H9 (cell line): ENCODE results near the gene ZNF423. TPM values are rescaled to one million over a fixed set of nuclear protein-coding genes. Genes with fewer than 3 reads are reported as not detected.
A peak's percentile ranks its signal among the peaks of the same experiment; 100 is the strongest.

Experiments
- DNase-seq: peaks from one replicate; pipeline ENCODE4 v3.0.0-alpha.2; 2017
- H2AFZ ChIP-seq: one replicate; pipeline ENCODE4 v1.6.1; 2013; ENCODE audit warnings: mild to moderate bottlenecking, low read length, control low read depth, moderate library complexity
- H2AK5ac ChIP-seq: 2 replicates; pipeline ENCODE4 v1.6.1; 2013; ENCODE audit warnings: low read length, control low read depth, mixed read lengths; ENCODE audit not compliant: insufficient read length
- H2BK120ac ChIP-seq: one replicate; pipeline ENCODE4 v1.6.1; 2013; ENCODE audit warnings: low read depth, mild to moderate bottlenecking, low read length, control low read depth, inconsistent platforms; ENCODE audit not compliant: poor library complexity, severe bottlenecking
- H2BK12ac ChIP-seq: 2 replicates; pipeline ENCODE4 v1.6.1; 2013; ENCODE audit warnings: low read length, control low read depth, mixed read lengths, low read depth; ENCODE audit not compliant: insufficient read length
- H2BK15ac ChIP-seq: 2 replicates; pipeline ENCODE4 v1.6.1; 2013; ENCODE audit warnings: low read depth, low read length, control low read depth
- H2BK20ac ChIP-seq: one replicate; pipeline ENCODE4 v1.6.1; 2013; ENCODE audit warnings: low read depth, mild to moderate bottlenecking, low read length, control low read depth, inconsistent platforms; ENCODE audit not compliant: poor library complexity, severe bottlenecking
- H2BK5ac ChIP-seq: 2 replicates; pipeline ENCODE4 v1.6.1; 2013; ENCODE audit warnings: low read length, control low read depth, mixed read lengths; ENCODE audit not compliant: insufficient read length
- H3K14ac ChIP-seq: 2 replicates; pipeline ENCODE4 v1.6.1; 2013; ENCODE audit warnings: low read length, control low read depth; ENCODE audit not compliant: insufficient read depth
- H3K18ac ChIP-seq: 2 replicates; pipeline ENCODE4 v1.6.1; 2013; ENCODE audit warnings: low read depth, mild to moderate bottlenecking, mixed read lengths, low read length, control low read depth; ENCODE audit not compliant: insufficient read length
- H3K23ac ChIP-seq: 2 replicates; pipeline ENCODE4 v1.6.1; 2013; ENCODE audit warnings: low read length, control low read depth, mixed read lengths, low read depth; ENCODE audit not compliant: insufficient read length
- H3K23me2 ChIP-seq: 2 replicates; pipeline ENCODE4 v1.6.1; 2013; ENCODE audit warnings: low read depth, mild to moderate bottlenecking, mixed read lengths, low read length, control low read depth; ENCODE audit not compliant: insufficient read length, poor library complexity, severe bottlenecking
- H3K27ac ChIP-seq: 2 replicates; pipeline ENCODE4 v1.5.1; 2013; ENCODE audit warnings: low read length, control low read depth, mixed read lengths, low read depth; ENCODE audit not compliant: insufficient read length
- H3K27me3 ChIP-seq: 2 replicates; pipeline ENCODE4 v1.6.1; 2013; ENCODE audit warnings: low read length, control low read depth, inconsistent platforms; ENCODE audit not compliant: insufficient read depth
- H3K4ac ChIP-seq: 2 replicates; pipeline ENCODE4 v1.6.1; 2013; ENCODE audit warnings: low read depth, mild to moderate bottlenecking, control low read depth, inconsistent platforms, low read length, moderate library complexity
- H3K4me1 ChIP-seq: 2 replicates; pipeline ENCODE4 v1.6.1; 2013; ENCODE audit warnings: low read length, control low read depth, inconsistent platforms; ENCODE audit not compliant: insufficient read depth
- H3K4me2 ChIP-seq: 2 replicates; pipeline ENCODE4 v1.6.1; 2013; ENCODE audit warnings: low read length, control low read depth, mixed read lengths; ENCODE audit not compliant: insufficient read length, insufficient read depth
- H3K56ac ChIP-seq: 2 replicates; pipeline ENCODE4 v1.6.1; 2013; ENCODE audit warnings: low read depth, mild to moderate bottlenecking, mixed read lengths, low read length, control low read depth; ENCODE audit not compliant: insufficient read length
- H3K79me1 ChIP-seq: 2 replicates; pipeline ENCODE4 v1.6.1; 2013; ENCODE audit warnings: low read depth, mild to moderate bottlenecking, moderate library complexity, low read length, control low read depth, inconsistent platforms; ENCODE audit not compliant: insufficient read depth, poor library complexity, severe bottlenecking
- H3K79me2 ChIP-seq: 2 replicates; pipeline ENCODE4 v1.6.1; 2013; ENCODE audit warnings: low read length, control low read depth, inconsistent platforms; ENCODE audit not compliant: insufficient read depth
- H3K9ac ChIP-seq: 2 replicates; pipeline ENCODE4 v1.6.1; 2013; ENCODE audit warnings: low read length, control low read depth, mixed read lengths; ENCODE audit not compliant: insufficient read length; ENCODE audit errors: extremely low read depth
- H3K9me3 ChIP-seq: one replicate; pipeline ENCODE4 v1.6.1; 2013; ENCODE audit warnings: low read depth, low read length, inconsistent platforms; ENCODE audit not compliant: control insufficient read depth
- H3T11ph ChIP-seq: one replicate; pipeline ENCODE4 v1.6.1; 2013; ENCODE audit warnings: mild to moderate bottlenecking, low read length, control low read depth, inconsistent platforms
- H4K20me1 ChIP-seq: one replicate; pipeline ENCODE4 v1.6.1; 2013; ENCODE audit not compliant: control insufficient read depth, insufficient read length, insufficient read depth
- H4K5ac ChIP-seq: 2 replicates; pipeline ENCODE4 v1.6.1; 2013; ENCODE audit warnings: low read depth, mild to moderate bottlenecking, mixed read lengths, low read length, control low read depth; ENCODE audit not compliant: insufficient read length
- H4K8ac ChIP-seq: replicated peaks from 2 replicates; pipeline ENCODE4 v1.6.1; 2013; ENCODE audit warnings: low read length, control low read depth, mixed read lengths, low read depth; ENCODE audit not compliant: insufficient read length
- H4K91ac ChIP-seq: 2 replicates; pipeline ENCODE4 v1.6.1; 2013; ENCODE audit warnings: low read depth, mild to moderate bottlenecking, moderate library complexity, mixed read lengths, low read length, control low read depth; ENCODE audit not compliant: insufficient read length
- H3K27ac Mint-ChIP-seq, 3 experiments: 2 replicates in 2 of 3; 3 replicates in 1 of 3; pipeline ENCODE4 v1.8.0; 2020 to 2021; ENCODE audit warnings: mixed read lengths in 3 of 3, mild to moderate bottlenecking in 1 of 3, moderate library complexity in 1 of 3
- H3K27me3 Mint-ChIP-seq: 2 replicates; pipeline ENCODE4 v1.8.0; 2021; ENCODE audit warnings: low read depth, mild to moderate bottlenecking, moderate library complexity, mixed read lengths
- H3K36me3 Mint-ChIP-seq, 3 experiments: 2 replicates in 2 of 3; 3 replicates in 1 of 3; pipeline ENCODE4 v1.8.0; 2020 to 2021; ENCODE audit warnings: low read depth in 3 of 3, mixed read lengths in 3 of 3; ENCODE audit not compliant: insufficient read depth in 1 of 3
- H3K4me1 Mint-ChIP-seq, 2 experiments: 2 replicates each; pipeline ENCODE4 v1.8.0; 2020; ENCODE audit warnings: mixed read lengths in 2 of 2
- H3K4me3 Mint-ChIP-seq, 2 experiments: 2 replicates in 1 of 2; 3 replicates in 1 of 2; pipeline ENCODE4 v1.8.0; 2020 to 2021; ENCODE audit warnings: mild to moderate bottlenecking in 2 of 2, mixed read lengths in 2 of 2, moderate library complexity in 1 of 2
- H3K9me3 Mint-ChIP-seq, 2 experiments: 2 replicates in 1 of 2; 3 replicates in 1 of 2; pipeline ENCODE4 v1.8.0; 2020; ENCODE audit warnings: mild to moderate bottlenecking in 2 of 2, mixed read lengths in 2 of 2, moderate library complexity in 1 of 2
- CTCF ChIP-seq: fragments of 200-600 bp; sonication (generic); conservative IDR thresholded peaks from 3 replicates; pipeline ENCODE4 v1.8.0; 2021; ENCODE audit warnings: antibody characterized with exemption, mild to moderate bottlenecking
- WGBS: extraction: QIAGEN DNeasy Blood & Tissue Kit; methylation state at CpG from one replicate; pipeline ENCODE4 v1.1.7; 2013; ENCODE audit warnings: missing lambda C conversion rate, low lambda C conversion rate, mixed read lengths; ENCODE audit not compliant: insufficient read length; ENCODE audit errors: extremely low coverage; 5-methylcytosine and 5-hydroxymethylcytosine counted together
- total RNA-seq: library from RNA; stranded (reverse); gene quantifications from 2 replicates; pipeline ENCODE4 v1.2.1, GENCODE V29; 2021

ZNF423 gene
- total RNA-seq, 1 experiment from 2014 or later: 51.5 TPM

- Histone ChIP-seq H3K9me3 (no peaks in the 10 kb centered on the region), H3K27me3 (no peaks in the 10 kb centered on the region), H2BK20ac (no peak overlapping the region), H2BK12ac (no peak overlapping the region), H2AK5ac (no peak overlapping the region), H4K5ac (no peak overlapping the region), H4K91ac (no peak overlapping the region), H3K56ac (no peak overlapping the region), H3K79me1 (no peaks in the 10 kb centered on the region), H3K23me2 (no peaks in the 10 kb centered on the region), H3K18ac (no peak overlapping the region), H3K4me1 (peaks cover 2% of the 10 kb centered on the region; the same call in 1 of the 2 replicates), H4K8ac (no peak overlapping the region), H3K9ac (no peak overlapping the region), H3T11ph (no peak overlapping the region), H2BK120ac (no peak overlapping the region), H2BK5ac (no peak overlapping the region), H3K4me2 (no peak overlapping the region), H4K20me1 (peaks cover 4% of the 10 kb centered on the region), H3K4ac (no peak overlapping the region), H2BK15ac (no peak overlapping the region), H3K27ac (no peak overlapping the region), H3K14ac (no peak overlapping the region), H2AFZ (no peak overlapping the region), H3K23ac (no peak overlapping the region), H3K79me2 (no peaks in the 10 kb centered on the region)
- Mint-ChIP-seq H3K36me3 (no peaks in the 10 kb centered on the region), H3K9me3 (no peaks in the 10 kb centered on the region), H3K4me3 (no peak overlapping the region), H3K4me1 (peaks cover 32 to 42% of the 10 kb centered on the region in 2 experiments), H3K27me3 (no peaks in the 10 kb centered on the region; the same call in 1 of the 2 replicates), H3K27ac (peak overlapping the region in 2 of 3 experiments; percentile 55 to 77; a peak in 4 of 7 replicates)
- TF ChIP-seq CTCF: no peak
- WGBS: no CpG with 5 or more reads among the region's 4 CpGs
- no peak for DNase-seq
These were observed 193.3 kb downstream of the ZNF423 start for GRCh38 chr16:49662569-49662968.
